Stimulated activated CD4-positive, alpha-beta T cell treated with anti-CD3 and anti-CD28 coated beads, Interleukin-15, amount 100 ng/mL, for 24 hours (primary cell): ENCODE measurements around the gene UFC1.
A peak's percentile ranks its signal among the peaks of the same experiment; 100 is the strongest.

Experiments
- DNase-seq: peaks from one replicate; pipeline ENCODE4 v3.0.0-alpha.2; 2020

UFC1 gene

DNA sequence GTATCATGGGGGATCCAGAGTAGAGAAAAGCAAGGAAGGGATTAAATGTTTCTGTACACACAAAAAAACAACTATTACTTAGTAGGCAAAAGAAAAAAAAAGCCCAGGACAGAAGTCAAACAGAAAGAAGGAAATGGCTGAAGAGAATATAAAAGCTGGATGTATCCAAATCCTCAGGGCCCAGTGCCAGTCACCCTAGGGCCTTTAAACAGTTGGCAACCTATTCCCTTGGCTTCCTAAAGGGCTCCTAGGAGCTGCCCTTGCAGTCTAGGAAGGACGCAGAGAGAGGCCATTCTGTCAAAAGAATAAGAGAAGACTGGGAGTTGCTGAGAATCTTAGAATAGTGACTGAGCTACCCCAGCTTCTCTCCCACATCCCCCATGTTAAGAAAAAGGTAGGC, 18.6 kb downstream of the UFC1 start:
- no peak for DNase-seq

GRCh38 chr1:161172776-161173376, 19.1 kb downstream of the UFC1 start:
- no peak for DNase-seq

DNA sequence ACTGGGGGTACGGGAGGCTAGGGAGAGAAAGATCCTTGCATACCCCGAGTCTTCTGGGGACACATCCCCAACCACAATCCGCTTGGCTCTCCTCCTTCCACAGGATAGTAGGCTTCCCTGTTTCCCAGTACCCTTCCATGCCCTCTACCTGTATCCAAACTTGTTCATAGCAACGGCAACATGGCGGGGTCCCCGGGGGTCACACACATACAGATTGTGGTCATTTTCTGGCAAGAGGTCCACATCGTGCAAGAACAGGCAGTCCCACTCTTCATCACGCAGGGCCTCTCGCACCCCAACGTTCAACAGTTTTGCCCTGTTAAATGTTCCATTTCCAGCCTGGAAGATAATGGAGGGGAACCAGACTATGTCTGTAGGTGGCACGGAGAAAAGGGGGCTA, 19.9 kb downstream of the UFC1 start:
- DNase-seq, result no peak

GRCh38 chr1:161174911-161175310, 21.1 kb downstream of the UFC1 start:
- DNase-seq, result no peak

DNA sequence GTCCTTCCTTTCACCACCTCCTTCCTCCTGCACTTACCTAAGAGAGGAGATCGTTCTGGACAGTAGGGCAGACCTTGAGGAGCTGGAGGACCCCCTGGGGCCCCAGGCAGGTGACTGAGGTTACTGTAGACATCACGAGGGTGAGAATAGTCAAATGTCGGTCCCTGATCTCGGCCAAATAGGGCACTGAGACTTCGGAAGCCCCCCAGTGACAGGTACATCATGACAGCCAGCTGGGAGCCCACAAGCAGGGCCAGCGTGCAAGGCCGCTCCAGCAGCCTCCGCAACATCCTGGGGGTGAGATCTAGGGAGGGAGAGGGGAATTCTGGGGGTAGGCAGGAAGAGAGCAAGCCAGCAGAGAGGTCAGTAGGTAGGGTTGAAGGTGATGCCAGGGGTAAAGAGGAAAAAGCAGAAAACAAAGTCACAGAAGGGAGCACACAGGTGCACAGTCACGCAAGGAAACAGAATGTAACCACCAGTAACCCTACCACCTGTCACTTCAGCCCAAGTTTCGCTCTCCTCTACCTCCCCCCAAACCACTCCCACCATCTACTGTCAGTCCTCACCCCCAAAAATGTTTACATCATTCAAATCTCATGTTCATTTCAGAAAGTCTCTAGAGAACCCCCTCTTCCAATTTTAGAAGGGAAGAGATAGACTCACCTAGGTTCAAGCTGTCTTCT, 22.1 kb downstream of the UFC1 start:
- DNase-seq, result no peak

- no peak for DNase-seq
Observed at GRCh38 chr1:161176468-161177111, 22.8 kb downstream of the UFC1 start.

- peak; percentile 97 for DNase-seq
Observed at GRCh38 chr1:161177112-161177935, 23.5 kb downstream of the UFC1 start, which contains the start of gene B4GALT3. TSS of gene B4GALT3 (minus strand) at chr1:161177507. CDS start at chr1:161176060, 1,447 bp downstream.

DNA sequence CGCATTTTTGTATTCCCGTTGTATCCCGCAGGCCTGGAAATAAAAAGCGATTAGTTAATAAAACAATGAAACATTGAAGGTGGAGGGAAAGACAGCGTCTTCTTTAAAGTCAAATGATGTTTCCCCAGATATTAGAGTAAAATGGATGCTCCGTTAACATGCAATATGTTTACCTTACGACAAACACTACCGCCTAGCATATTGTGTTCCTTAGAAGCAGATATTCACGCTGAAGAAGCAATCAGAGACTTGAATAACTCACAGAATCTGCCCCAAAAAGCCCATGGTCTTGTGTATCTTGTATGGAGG, 24.1 kb downstream of the UFC1 start:
- DNase-seq, result no peak

DNA sequence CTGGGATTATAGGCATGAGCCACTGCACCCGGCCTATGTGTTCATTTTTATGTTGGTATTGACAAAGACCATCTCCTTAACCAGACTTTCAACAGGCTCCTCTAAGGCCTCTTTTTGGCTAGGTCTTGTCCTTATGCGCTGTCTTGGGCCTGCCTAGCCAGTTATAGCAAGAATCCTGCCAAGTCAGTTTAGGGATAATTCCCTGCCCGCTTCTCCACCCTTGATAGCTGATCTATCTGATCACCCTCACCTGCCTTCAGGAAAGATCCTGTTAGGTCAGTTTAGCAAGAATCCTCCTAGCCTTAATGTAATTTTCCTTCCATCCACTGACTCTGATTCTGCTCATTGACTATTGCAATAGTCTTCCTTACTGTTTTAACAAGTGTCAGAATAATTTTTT, 25.9 kb downstream of the UFC1 start:
- DNase-seq, result no peak

GRCh38 chr1:161180639-161181038, 26.9 kb downstream of the UFC1 start:
- no peak for DNase-seq

DNA sequence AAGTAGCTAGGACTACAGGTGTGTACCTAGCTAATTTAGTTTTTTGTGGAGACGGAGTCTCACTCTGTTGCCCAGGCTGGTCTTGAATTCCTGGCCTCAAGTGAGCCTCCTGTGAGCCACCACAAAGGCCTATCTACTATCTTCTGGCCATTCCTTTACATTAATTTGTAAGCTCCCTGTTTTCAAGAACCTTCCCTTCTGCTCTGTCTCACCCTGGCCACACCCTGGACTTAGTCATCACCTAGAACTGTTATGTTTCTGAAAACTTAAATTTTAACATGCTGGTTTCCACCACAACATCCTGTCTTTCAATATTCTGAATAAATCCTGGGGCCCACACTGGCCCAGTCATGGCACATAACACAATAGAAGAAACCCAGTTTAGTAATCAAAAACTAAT, 28.4 kb downstream of the UFC1 start:
- peak; percentile 76 for DNase-seq

GRCh38 chr1:161185282-161185682, 31.5 kb downstream of the UFC1 start:
- peak; percentile 72 for DNase-seq

DNA sequence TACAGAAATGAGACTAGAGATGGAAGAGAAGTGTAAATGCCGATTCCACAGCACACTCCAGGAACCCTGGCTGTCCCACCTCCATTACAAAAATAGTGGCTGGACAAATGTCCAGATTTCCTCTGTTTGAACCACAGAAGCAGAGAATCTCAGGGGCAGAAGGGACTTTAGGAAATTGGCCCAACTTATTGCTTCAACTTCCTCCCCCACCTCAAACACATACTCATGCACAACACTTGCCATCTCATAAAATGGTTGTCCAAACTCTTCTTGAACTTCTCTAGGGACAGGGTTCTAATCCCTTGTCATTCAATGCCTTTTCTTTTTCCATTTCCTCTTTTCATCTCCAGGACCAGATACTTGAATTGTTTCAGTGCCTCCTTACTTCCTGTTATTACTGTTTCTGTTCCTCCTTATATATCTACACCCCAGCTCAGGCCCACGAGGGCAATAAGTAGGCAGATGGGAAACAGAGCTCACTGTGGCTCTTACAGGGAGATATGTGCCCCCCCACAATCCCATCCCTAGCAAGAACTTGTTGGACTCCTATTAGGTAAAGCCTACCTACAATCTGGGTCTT, 32.0 kb downstream of the UFC1 start:
- no peak for DNase-seq

- DNase-seq, result no peak
Observed at GRCh38 chr1:161187311-161187710, 33.5 kb downstream of the UFC1 start.

DNA sequence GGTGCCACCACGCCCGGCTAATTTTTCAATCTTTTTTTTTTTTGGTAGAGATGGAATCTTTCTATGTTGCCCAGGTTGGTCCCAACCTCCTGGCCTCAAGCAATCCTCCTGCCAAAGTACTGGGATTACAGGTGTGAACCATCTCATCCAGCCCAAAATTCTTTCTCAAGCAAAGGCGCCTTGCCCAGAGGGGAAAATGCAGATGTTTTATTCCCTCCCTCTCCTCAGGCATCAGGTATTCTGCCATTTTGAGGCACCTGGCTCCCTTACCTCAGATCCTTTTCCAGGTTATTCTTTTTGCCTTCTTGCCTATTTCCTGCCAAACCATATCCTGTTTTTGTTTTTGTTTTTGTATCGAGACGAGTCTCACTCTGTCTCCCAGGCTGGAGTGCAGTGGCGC, 34.6 kb downstream of the UFC1 start:
- DNase-seq, result no peak

DNA sequence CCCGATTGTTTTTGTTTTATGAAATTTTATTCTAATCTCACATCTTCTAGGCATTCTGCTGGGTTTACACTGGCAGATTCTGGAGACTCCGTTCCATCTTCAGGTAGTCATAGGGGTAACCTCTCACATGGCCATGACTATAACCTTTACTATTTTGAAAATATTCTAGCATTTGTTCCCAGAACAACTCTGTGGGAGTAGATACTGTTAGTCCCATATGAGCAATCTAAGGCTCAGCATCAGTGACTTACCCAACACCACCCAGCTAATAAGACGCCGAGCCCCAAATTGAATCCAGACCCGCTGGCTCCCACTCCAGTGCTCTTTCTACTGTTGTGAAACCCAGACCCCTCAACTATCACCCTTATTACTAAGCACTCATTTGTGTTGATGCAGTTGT, 35.3 kb downstream of the UFC1 start:
- no peak for DNase-seq

GRCh38 chr1:161190962-161191521, 37.3 kb downstream of the UFC1 start:
- no peak for DNase-seq

- DNase-seq, result no peak
Observed at GRCh38 chr1:161191971-161192370, 38.2 kb downstream of the UFC1 start.

DNA sequence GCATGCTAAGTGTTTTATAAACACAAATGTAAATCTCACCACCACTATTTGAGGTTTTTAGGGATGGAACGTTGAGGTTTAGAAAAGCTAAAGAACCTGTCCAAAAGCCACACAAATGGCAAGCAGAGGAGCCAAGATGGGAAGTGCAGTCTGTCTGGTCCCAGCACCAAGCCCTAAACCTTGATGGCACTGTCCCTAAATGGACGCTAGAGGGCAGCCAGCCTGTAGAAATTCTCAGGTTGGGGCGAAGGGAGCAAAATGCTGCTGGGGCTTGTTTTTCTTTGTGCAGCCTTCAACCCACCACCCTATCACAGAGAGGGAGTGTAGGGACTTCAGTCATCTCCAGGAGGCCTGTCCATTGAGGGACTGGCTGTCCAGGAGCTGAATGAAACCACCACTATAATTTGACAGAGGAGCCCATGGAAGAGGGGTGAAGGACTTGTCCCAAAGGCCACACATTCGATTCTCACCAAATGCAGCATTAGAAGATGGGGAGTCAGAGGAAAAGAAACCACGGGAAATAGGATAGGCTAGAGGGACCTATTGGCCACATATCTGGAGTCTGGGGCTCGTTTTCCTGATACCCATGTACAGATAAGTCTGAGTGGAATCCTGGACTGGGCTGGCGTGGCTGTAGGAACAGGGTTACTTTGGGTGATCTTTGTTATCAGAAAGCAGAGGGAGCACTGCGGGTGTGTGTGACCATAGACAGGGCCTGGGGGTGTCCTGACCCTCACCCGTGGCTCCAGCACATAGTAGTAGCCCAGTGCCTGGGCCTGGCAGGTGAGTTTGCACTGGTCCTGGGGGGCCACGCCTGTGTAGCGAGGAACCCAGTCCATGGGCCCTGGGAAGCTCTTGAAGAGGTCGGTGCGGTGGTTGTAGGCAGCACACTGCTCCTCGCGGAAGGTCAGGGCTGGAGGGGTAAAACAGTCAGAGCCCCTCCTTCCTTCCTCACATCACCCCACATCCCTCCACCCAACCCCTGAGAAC, 39.0 kb downstream of the UFC1 start:
- DNase-seq, result peak; percentile 73

DNA sequence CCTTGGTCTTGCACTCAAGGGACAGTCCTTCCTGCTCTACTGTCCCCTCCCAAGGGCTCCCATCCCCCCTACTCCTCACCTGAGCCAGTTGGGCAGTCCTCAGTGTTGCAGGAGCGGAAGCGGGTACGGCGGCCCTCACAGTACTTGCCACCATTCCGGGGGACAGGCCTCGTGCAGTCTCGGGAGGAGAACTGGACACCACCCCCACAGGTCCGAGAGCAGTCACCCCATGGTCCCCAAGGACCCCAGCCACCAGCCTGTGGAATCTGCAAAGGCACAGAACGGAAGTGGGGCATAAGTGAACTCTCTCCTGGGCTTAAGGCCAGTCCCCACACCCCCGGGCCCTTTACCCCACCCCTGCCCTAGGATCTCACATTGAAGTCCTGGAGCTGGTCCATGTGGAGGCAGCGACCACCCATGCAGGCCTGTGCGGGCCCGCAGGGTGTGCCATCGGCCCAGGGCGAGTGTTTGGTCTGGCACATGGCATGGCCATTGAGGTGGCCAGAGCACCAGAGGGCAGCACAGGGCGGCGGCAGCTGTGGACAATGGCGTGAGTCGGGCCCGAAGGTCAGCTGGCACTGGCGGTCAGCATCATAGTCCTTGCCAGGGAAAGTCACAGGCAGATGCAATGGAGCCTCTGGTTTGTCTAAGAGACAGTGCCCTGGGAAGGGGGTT, 39.9 kb downstream of the UFC1 start:
- DNase-seq, result no peak

- no peak for DNase-seq
Observed at GRCh38 chr1:161195171-161195570, 41.4 kb downstream of the UFC1 start.
